Upper lobe of right lung (tissue), 1 donor: ENCODE results near the gene ANKS1B. TPM values are rescaled to one million over a fixed set of nuclear protein-coding genes. Genes with fewer than 3 reads are reported as not detected.
A peak's percentile ranks its signal among the peaks of the same experiment; 100 is the strongest.

Experiments used
- ATAC-seq: fragments of 200-7000 bp; cut with Tn5 transposase; one replicate; pipeline ENCODE4 v1.9.1; 2020; ENCODE audit warnings: mild to moderate bottlenecking, moderate library complexity
- DNase-seq: peaks from one replicate; pipeline ENCODE4 v3.0.0-alpha.2; 2020
- H3K27ac ChIP-seq: fragments of 200-600 bp; one replicate; pipeline ENCODE4 v1.8.0; 2022
- H3K27me3 ChIP-seq: fragments of 200-600 bp; one replicate; pipeline ENCODE4 v1.8.0; 2022; ENCODE audit warnings: mild to moderate bottlenecking
- H3K36me3 ChIP-seq: fragments of 200-600 bp; one replicate; pipeline ENCODE4 v1.8.0; 2022
- H3K4me1 ChIP-seq: fragments of 200-600 bp; one replicate; pipeline ENCODE4 v1.8.0; 2022
- H3K4me3 ChIP-seq: fragments of 200-600 bp; one replicate; pipeline ENCODE4 v1.8.0; 2022; ENCODE audit warnings: mild to moderate bottlenecking
- H3K9me3 ChIP-seq: fragments of 200-600 bp; one replicate; pipeline ENCODE4 v1.8.0; 2022
- CTCF ChIP-seq: fragments of 200-600 bp; IDR thresholded peaks from one replicate; pipeline ENCODE4 v1.8.0; 2022; ENCODE audit warnings: antibody characterized with exemption
- intact Hi-C: fragments of 100-400 bp; cut with DNase I; formaldehyde crosslinking; loops from one replicate; pipeline ENCODE4 v1.11.0; 2022
- total RNA-seq: library from RNA; stranded (reverse); fragmentation: NEBNext Ultra II Directional; extraction: Animal tissue kit (Norgen Biotek cat#: 25700); gene quantifications from one replicate; pipeline ENCODE4 v1.2.1, GENCODE V29; 2021
- donor health status: DM: no; HTN: yes; CAD: no; lungs with severe emphysema.

The ANKS1B gene
- total RNA-seq, 1 donor from 2014 or later = 5.3 TPM

GRCh38 chr12:99686142-99686541 lies 298.6 kb downstream of the ANKS1B start:
- Histone ChIP-seq H3K9me3 (peaks cover 11% of the 10 kb centered on the region), H3K27me3 (no peaks in the 10 kb centered on the region), H3K27ac (no peak overlapping the region), H3K4me1 (no peaks in the 10 kb centered on the region), H3K36me3 (no peaks in the 10 kb centered on the region), H3K4me3 (no peak overlapping the region)
- DNase-seq (no peak), ATAC-seq (no peak)
- intact Hi-C loops = no loop called here
- no peak for TF ChIP-seq CTCF

GRCh38 chr12:99680276-99680675 lies 304.5 kb downstream of the ANKS1B start:
- DNase-seq = no peak
- H3K4me1 ChIP-seq = no peaks in the 10 kb centered on the region
- H3K27me3 ChIP-seq = no peaks in the 10 kb centered on the region
- intact Hi-C loops = no loop called here
- no peak overlapping the region for H3K27ac ChIP-seq
- H3K4me3 ChIP-seq = no peak overlapping the region
- no peak for TF ChIP-seq CTCF
- ATAC-seq = no peak
- H3K36me3 ChIP-seq = no peaks in the 10 kb centered on the region
- no peaks in the 10 kb centered on the region for H3K9me3 ChIP-seq

GRCh38 chr12:99670635-99671034 lies 314.1 kb downstream of the ANKS1B start:
- DNase-seq (no peak), ATAC-seq (no peak)
- intact Hi-C loops = no loop called here
- no peaks in the 10 kb centered on the region for H3K9me3 ChIP-seq
- no peaks in the 10 kb centered on the region for H3K36me3 ChIP-seq
- no peaks in the 10 kb centered on the region for H3K4me1 ChIP-seq
- H3K27me3 ChIP-seq = no peaks in the 10 kb centered on the region
- H3K27ac ChIP-seq = no peak overlapping the region
- TF ChIP-seq CTCF = no peak
- no peak overlapping the region for H3K4me3 ChIP-seq

GRCh38 chr12:99658671-99659349 lies 325.9 kb downstream of the ANKS1B start:
- Histone ChIP-seq H3K27me3 (no peaks in the 10 kb centered on the region), H3K27ac (no peak overlapping the region), H3K4me3 (no peak overlapping the region), H3K36me3 (no peaks in the 10 kb centered on the region), H3K4me1 (no peaks in the 10 kb centered on the region), H3K9me3 (no peaks in the 10 kb centered on the region)
- no peak for DNase-seq
- TF ChIP-seq CTCF = no peak
- intact Hi-C loops = no loop called here
- ATAC-seq = no peak

- TF ChIP-seq CTCF = no peak
- H3K27ac ChIP-seq = no peak overlapping the region
- H3K4me3 ChIP-seq = no peak overlapping the region
- H3K27me3 ChIP-seq = no peaks in the 10 kb centered on the region
- ATAC-seq (peak; percentile 17), DNase-seq (no peak)
- intact Hi-C loops = no loop called here
- no peaks in the 10 kb centered on the region for H3K36me3 ChIP-seq
- H3K4me1 ChIP-seq = no peaks in the 10 kb centered on the region
- no peaks in the 10 kb centered on the region for H3K9me3 ChIP-seq
Measured at GRCh38 chr12:99649551-99649950, 335.2 kb downstream of the ANKS1B start.

- ATAC-seq (peak; percentile 9), DNase-seq (peak; percentile 57)
- Histone ChIP-seq H3K4me3 (no peak overlapping the region), H3K9me3 (no peaks in the 10 kb centered on the region), H3K27me3 (no peaks in the 10 kb centered on the region), H3K27ac (no peak overlapping the region), H3K36me3 (no peaks in the 10 kb centered on the region), H3K4me1 (no peaks in the 10 kb centered on the region)
- no peak for TF ChIP-seq CTCF
- intact Hi-C loops = no loop called here
Measured at GRCh38 chr12:99648183-99648582, 336.6 kb downstream of the ANKS1B start.
